ENCODE data around the gene EXOSC2.

DNA sequence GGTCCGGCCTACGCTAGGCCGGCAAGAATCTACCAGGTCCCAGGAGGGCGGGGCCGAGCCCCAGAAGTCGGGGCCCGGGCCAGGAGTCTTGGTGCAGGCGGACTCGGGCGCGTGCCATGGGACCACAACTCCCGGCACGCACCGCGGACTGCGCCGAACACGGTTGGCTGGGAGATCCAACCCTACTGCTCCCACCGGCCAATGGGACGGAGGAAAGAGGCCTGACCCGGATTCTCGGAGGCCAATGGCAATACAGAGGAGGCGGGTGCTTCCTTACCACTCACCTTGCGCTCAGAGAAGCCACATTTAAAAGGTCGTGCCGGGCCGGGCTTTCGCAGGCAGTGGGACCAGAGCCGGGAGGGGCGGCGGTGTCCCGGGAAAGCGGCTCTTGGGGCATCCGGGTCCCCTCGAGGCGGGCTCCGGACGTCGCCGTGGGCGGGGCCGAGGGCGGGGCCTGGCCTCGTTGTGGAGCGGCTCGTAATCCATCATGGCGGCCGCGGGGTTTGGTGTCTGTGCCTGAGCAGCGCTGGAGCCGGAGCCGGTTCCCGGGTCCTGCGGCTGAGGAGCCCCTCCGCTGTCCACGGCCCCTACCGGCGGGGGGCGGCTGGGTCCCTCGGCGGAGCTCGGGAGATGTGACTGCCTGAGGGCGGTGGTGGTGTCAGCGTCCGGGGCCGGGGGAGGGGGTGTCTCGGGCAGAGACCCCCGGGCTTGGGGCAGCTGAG is 19.1 kb downstream of the EXOSC2 start:
- no peak for TF ChIP-seq CTCF (IDR thresholded peaks at IDR 0.05)
- TF ChIP-seq ZFX (IDR thresholded peaks at IDR 0.05; ENCODE audit: borderline replicate concordance), result no peak

All from 22Rv1 (cell line).